Astrocyte (in vitro differentiated cells and primary cell): ENCODE data around the gene DDOST.

Source experiments
- CTCF ChIP-seq: IDR thresholded peaks from 2 replicates; pipeline ENCODE4 v1.5.1; 2011; ENCODE audit warnings: low read depth, mild to moderate bottlenecking, inconsistent platforms, low read length, moderate library complexity; ENCODE audit not compliant: insufficient read depth
- EZH2 ChIP-seq: IDR thresholded peaks from 2 replicates; pipeline ENCODE4 v1.6.1; 2012; ENCODE audit warnings: mild to moderate bottlenecking, low read length, inconsistent platforms; ENCODE audit not compliant: insufficient read depth

GRCh38 chr1:20612221-20612746 is 48.9 kb downstream of the DDOST start:
- no peak for TF ChIP-seq EZH2
- TF ChIP-seq CTCF = no peak
